GM19193 (cell line): Measurements from ENCODE around the gene ARHGAP15.

Experiments used
- POLR2A ChIP-seq: IDR thresholded peaks from 4 replicates; pipeline ENCODE4 v1.6.1; 2011; ENCODE audit not compliant: insufficient read depth, insufficient read length; ENCODE audit errors: extremely low read depth

ARHGAP15 gene

DNA sequence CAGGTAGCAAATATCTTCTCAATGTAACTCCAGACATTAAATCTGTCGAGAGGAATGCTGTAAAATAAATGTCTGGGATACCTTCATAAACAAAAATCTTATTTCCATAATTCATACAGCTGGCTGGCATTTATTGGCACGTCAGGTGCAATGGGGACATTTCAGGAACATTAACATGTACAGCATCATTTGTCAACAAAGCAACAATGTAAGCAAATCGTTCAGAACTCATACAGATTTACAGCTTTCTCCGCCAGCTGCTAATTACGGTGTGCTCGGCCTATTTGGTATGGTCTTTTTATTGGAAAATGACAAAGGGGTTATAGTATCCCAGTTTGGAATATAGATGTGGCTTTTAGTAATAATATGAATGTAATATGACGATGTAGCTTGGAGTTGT is 464.9 kb downstream of the ARHGAP15 start:
- no peak for TF ChIP-seq POLR2A

DNA sequence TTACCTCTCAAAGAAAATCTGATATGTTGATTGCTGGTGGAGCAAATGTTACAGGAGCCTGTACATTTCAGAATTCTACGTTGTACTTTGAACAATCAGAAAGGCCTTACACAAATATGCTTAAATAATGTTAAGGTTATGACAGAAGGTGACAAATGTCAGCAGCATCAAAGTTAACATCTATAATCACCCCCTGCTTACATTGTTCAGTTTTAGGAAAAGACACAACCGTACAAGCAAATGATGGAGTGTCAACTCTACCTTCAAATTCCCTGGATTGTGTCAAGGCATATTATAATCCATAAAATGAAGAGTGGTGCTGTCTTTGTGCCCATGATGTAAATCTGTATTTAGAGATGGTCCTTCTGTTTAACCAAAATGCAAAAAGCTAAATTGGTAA is 465.5 kb downstream of the ARHGAP15 start:
- TF ChIP-seq POLR2A: no peak

DNA sequence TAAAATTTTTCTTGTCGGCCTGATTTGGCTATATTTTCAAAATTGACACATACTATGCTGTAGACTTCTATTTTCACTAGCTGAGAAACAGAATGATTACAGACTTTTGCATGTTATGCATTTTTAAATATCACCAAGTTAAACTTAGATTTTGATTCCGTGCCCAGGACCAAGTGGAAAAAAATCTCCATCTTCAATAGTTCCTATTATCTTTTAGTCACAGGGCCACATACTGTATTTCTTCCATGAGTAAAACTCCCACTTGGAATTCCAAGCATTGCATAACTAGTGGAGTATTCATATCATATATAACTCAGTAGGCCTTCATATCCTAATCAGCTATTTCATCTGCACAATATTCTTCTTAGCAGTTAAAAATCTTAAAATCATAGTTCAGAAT is 470.9 kb downstream of the ARHGAP15 start:
- no peak for TF ChIP-seq POLR2A

DNA sequence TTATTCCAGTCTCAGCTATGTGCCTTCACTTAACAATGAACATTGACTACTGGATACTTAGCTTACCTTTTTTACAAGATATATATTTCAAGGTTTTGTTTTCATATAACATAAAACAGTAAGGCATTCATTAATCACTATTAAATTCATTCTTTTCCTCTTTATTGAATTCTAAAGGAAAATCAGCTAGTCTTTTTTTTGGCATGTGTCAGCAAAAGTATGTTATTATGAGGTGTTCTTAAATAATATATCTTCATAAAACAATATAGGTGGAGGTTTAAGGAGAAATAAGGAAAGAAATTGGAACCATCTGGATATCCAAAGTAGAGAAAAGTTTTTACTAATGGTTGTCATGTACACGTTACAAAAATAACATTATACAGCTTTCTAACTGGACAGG is 472.6 kb downstream of the ARHGAP15 start:
- no peak for TF ChIP-seq POLR2A

DNA sequence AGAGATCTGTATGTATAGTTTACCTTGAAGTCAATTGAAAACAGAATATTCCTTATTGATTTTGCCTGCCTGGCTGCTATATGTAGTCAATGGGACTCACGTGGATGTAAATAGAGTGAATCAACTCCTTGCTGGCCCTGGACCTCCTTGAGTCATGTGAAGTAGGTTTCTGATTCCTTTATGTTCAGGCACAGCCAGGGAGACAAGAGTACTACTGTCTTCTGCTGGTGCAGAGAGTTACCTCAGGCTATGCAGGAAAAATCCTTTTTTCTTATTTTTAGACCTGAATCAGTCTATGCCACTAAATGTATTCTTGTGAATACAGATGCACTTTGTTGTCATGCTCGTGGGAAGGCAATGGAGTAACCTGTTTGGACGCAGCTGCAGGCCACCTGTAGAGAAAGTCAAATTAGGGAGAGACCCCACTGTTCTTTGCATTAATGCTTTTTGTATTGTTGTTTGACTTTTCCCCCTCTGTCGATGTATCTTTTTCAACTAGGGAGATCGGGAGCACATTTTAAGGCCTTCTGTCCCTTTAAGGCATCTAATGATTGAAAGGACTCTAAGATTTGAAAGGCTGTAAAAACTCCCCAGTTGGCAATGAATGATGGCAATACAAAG is 473.9 kb downstream of the ARHGAP15 start:
- TF ChIP-seq POLR2A: no peak

DNA sequence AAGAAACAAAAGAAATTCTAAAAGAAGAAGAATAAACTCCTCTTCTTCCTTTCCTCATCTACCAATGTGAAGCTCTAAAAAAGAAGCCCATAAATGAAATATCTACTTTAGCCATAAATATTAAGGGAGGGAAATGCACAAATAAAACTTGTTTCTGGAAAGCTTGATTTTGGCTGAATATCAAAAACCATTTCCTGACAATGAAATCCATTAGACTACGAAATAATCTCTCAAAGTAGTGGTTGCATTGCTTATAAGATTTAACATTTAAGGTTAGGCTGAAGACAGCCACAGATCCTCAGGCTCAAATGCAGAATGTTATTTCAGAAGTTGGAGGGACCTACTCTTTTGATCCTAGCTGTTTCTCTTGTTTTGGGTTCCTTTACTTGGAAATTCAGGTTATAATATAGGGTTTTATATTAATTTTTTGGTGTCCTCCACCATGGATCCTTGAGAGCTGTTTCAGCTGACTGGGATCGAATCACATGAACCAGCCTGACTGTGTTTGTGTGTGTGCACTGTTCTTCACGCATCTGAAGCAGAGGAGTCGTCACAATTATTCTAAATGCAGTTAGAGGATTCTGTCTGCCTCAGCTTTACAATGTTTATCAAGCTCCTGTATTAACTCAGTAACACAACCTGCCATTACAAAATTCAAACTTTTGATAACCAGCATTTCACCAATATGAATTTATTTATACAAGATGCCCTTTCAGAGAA is 474.8 kb downstream of the ARHGAP15 start:
- TF ChIP-seq POLR2A: no peak

DNA sequence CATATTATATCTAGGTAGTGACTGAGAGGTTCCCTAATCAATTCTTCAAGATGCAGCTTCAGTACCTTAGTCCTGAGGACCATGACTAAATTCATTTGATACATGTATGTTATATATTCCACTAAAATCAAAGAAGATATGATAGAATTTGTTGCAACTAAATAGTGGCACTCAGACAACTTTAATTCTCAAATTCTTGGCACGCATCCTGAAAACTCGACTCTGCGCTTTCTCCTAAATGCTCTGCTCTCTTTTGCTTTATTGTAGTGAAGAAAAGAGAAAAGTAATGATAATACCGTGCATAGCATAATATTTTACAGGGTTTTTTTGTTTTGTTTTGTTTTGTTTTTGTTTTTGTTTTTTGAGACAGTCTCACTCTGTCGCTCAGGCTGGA is 475.3 kb downstream of the ARHGAP15 start:
- no peak for TF ChIP-seq POLR2A

DNA sequence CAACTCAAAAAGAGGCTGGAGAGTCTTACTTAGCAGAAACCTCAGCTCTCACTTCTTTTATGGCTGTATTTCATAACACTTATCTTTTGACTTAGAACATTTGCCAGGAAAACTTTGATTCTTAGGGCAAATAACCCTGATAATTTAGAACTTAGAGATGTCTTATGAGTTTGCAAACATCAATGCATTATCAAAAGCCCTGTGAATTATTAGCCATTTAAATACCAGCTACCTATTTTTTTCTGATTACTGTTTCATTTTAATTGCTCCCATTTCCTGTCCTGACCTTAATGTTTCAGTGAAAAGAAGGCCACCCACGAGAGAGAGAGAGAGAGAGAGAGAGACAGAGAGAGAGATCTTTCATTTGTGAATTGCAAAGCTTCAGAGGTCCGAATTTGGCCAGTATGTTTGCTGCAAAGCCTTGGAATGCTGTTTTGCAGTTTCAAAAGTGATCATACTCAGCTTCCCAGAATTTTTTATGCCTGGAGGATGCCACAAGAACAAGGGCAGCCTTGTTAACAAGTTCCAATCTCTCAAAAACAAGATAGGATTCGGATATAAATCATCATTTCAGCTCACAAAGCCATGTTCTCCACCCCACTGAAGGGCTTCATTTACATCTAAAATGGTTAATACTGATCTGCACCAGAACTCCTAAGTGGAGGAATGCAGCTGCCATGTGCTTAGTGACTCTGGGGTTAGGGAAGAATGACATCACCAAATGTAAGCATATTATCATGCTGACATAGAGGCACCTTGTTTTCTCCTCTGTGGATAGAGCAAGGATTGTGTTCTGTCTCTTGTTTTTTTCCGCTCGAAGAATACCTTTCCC is 478.2 kb downstream of the ARHGAP15 start:
- no peak for TF ChIP-seq POLR2A

DNA sequence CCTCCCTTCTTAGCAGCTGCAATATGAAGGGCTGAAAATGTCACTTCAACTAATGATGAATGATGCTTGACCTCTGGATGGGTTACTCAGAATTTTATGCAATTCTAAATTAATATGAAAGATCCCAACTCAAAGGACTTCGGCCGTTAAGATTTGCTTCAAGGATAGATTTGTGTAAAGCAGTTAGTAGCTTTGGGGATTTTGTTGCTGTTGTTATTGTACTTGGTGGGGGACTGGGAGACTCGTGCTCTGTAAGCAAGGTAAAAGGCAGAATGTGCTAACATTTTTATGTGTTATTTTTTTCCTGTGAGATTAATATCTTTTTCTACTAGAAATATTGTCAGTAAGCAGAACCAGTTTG is 478.8 kb downstream of the ARHGAP15 start:
- TF ChIP-seq POLR2A: no peak

DNA sequence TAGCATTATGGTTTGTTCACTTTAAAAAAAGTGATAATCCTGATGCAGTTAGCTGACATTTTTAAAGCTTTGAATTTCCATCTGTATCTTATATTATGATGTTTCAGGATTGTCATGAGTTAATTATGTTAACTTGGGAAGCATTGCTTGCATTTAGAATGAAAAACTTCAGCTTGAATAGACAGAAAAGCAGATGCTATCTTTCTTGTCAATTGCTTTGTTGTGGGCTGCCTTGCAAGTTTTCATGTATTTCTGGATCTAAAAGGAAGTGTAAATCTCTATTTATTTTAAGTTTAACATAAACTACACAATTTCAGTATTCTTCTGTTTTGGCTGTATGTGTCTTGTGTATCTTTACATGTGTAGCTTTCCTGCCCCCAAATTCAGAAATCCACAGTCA is 479.5 kb downstream of the ARHGAP15 start:
- TF ChIP-seq POLR2A: no peak

DNA sequence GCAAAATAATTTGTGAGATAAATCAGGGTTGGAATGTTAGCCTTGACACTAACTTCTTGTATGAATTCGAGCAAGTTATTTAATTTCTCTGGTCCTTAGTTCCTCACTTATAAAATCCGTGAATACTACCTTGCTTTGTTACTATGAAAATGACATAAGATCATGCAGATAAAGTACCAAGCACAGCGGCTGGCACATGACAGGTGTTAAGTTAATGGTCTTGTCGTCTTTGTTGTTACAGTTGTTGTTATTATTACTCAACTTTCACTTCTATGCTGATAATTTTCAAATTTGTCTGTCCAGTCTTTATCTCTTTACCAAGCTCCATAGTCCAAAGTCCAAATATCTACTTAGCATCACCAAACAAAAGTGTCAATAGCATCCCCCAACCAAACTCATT is 482.1 kb downstream of the ARHGAP15 start:
- no peak for TF ChIP-seq POLR2A

DNA sequence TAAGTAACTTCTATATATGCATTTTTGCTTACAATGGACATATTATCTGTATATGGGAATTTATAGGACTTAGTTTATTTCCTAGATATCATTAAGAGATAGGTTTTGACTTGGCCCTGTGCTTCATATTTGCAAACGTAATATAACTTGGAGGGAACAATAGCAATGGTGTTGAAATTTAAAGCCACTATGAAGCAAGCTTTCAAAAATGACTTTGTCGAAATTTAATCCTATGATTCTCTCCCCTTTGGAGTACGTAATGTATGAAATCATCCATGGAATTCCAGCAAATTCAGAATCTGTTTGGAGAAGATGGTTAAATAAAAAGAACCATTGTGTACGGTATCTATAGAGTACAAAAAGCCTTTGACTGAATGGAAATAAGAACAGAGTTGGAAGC is 486.3 kb downstream of the ARHGAP15 start:
- TF ChIP-seq POLR2A: no peak

DNA sequence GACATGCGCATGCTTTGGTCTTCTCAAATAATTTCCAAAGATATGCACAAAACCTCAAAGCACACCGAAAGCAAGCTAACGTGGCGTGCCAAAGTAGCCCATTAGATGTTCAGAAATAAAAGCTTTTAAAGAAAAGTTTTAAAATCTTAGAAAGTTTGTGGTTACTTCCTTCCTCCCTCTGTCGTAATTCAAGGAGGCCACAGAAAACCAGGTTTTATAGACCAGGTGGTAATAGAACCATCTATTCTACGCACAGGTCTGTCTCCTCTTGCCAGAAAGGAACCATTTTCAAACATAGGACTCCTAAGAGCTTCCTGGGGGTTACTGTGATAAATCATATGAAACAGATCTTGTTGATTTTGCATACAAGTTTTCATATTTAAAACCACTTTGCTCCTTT is 487.2 kb downstream of the ARHGAP15 start:
- TF ChIP-seq POLR2A: no peak

DNA sequence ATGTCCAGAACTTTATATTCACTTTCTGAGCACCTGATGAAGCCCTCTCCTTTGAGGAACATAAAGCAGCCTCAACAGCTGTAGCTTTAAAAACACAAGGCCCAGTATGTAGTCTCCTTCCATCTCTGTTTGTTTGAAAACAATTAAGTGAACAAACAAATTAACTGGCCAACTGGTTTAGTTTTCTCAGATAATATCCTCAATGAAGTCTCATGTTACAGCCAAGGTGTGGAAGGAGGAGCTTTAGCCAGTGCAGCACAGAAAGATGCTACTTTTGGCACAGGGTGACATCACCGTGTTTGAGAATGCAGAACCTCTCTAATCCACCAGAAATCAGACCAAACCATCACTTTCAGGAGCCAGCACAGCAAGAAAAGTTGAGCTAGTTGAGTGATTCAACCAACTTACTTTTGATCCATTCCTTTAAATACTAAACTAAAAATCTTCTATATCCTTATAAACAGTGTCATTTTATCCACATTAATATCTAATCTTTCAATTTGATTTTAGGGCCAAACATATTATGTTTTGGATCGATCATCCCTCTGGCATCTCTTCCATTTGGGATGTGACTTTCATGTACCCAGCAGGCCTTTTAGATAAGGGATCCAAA is 488.7 kb downstream of the ARHGAP15 start:
- TF ChIP-seq POLR2A: no peak

DNA sequence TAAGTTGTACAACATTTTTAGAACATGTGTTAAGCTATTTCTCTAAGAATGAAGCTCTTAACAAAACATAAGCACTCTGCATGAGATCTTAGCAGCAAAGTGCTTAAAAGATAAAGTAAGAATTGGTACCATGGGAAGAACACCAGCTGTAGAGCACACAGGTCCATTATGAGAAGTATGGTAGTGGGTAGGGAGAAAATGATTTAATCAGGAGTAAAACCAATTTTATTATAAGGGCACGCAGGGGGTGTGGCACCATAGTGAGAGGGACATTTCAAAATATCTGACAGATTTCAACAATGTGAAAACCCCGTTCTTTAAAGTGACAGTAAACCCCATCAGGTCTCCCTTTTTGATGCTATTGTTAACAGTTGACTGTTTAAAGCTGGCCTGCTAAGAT is 492.9 kb downstream of the ARHGAP15 start:
- TF ChIP-seq POLR2A: no peak

DNA sequence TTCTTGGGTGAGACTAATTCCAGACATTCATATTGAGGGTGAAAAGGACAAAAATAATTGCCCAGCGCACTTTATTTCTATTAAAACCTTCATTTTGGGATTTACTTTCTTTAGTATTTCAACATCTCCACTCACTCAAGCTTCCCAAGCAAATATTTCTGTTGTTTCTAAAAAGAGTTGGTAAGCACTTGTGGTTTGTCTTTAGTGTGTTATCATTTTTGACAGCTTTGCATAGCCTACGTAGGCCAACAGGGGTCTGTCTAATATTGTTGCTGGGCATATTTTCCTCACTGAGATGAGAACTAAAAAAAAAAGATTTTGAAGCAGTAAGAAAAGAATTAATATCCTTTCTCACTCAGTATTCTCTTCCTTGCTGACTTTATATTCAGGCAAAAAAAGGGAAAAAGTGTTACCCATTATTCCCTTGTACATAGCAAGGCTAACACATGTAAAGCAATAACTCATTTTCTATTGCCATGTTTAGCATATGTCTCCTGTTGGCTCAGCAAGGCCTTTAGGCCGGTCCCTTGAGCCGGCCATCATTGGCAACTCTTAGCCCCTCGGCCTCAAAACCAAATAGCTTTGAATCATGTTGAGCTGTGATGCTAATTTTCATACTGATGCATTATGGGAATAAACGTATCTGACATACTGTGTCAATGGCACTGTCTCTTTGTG is 494.2 kb downstream of the ARHGAP15 start:
- TF ChIP-seq POLR2A: no peak

DNA sequence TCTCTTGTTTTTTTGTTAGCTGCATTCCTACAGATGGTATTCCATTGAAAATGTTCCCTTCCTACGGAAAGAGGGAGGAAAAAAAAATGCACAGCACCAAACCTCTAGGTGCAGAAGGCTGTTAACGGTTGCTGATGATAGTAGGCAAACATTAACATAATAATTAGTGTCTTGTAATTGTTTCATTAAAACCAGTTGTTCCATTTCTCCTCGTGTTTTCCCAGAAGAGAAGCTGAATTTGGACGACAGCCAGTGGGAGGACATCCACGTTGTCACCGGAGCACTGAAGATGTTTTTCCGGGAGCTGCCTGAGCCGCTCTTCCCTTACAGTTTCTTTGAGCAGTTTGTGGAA is 494.7 kb downstream of the ARHGAP15 start:
- no peak for TF ChIP-seq POLR2A
